H1 (cell line): ENCODE data around the gene TMIGD1. TPM values are rescaled to one million over a fixed set of nuclear protein-coding genes. Genes with fewer than 3 reads are reported as not detected.

Experiments used
- CTCF ChIA-PET: fragments of 300-600 bp; sonication (Branson Sonifier 250); formaldehyde crosslinking; loops from one replicate; lab custom pipeline; 2021; ENCODE audit not compliant: partially characterized antibody; lab: Charles Lee
- POLR2A ChIA-PET: fragments of 300-600 bp; sonication (Branson Sonifier 250); formaldehyde crosslinking; loops from one replicate; lab custom pipeline; 2021; ENCODE audit warnings: inconsistent platforms; ENCODE audit not compliant: partially characterized antibody; lab: Charles Lee
- DNase-seq, 2 experiments: peaks; one replicate each; pipeline versions ENCODE4 v3.0.0 to v3.0.0-alpha.2; 2010 to 2022; ENCODE audit warnings: low spot score in 2 of 2, low read depth in 1 of 2, mixed read lengths in 1 of 2
- FAIRE-seq: peaks from 2 replicates; lab custom pipeline; 2011; peaks lifted over from hg19 to GRCh38; lab: Jason Lieb, UNC
- H2AFZ ChIP-seq: 2 replicates; pipeline ENCODE4 v1.8.1; 2012; ENCODE audit warnings: low read length, inconsistent platforms
- H2AK5ac ChIP-seq: 2 replicates; pipeline ENCODE4 v1.6.1; 2013; ENCODE audit warnings: low read depth, low read length
- H2BK120ac ChIP-seq: replicated peaks from 2 replicates; pipeline ENCODE3; 2013; ENCODE audit warnings: low read depth, low read length, inconsistent platforms
- H2BK12ac ChIP-seq: 2 replicates; pipeline ENCODE4 v1.6.1; 2013; ENCODE audit warnings: low read depth, low read length
- H2BK15ac ChIP-seq: 2 replicates; pipeline ENCODE4 v1.6.1; 2013; ENCODE audit warnings: low read length
- H2BK20ac ChIP-seq: 2 replicates; pipeline ENCODE4 v1.6.1; 2013; ENCODE audit warnings: low read length
- H2BK5ac ChIP-seq: 2 replicates; pipeline ENCODE4 v1.6.1; 2013; ENCODE audit warnings: low read depth, low read length
- H3K14ac ChIP-seq: 2 replicates; pipeline ENCODE4 v1.6.1; 2013; ENCODE audit warnings: inconsistent platforms; ENCODE audit not compliant: insufficient read length
- H3K18ac ChIP-seq: 2 replicates; pipeline ENCODE4 v1.6.1; 2013; ENCODE audit warnings: low read length; ENCODE audit errors: extremely low read depth
- H3K23ac ChIP-seq: 2 replicates; pipeline ENCODE4 v1.6.1; 2013; ENCODE audit warnings: inconsistent platforms; ENCODE audit not compliant: insufficient read length
- H3K23me2 ChIP-seq: 2 replicates; pipeline ENCODE4 v1.6.1; 2013; ENCODE audit warnings: low read depth, low read length
- H3K27ac ChIP-seq: 2 replicates; pipeline ENCODE4 v1.6.1; 2011; ENCODE audit warnings: low read depth, low read length, inconsistent platforms
- H3K27me3 ChIP-seq, 4 experiments: replicated peaks in 1 of 4; 1 replicate in 1 of 4; 2 replicates in 3 of 4; pipeline versions ENCODE4 v1.6.1 to v1.8.1; 2011 to 2013; ENCODE audit warnings: low read length in 3 of 4, mild to moderate bottlenecking in 3 of 4, inconsistent platforms in 2 of 4, mixed read lengths in 2 of 4, moderate library complexity in 1 of 4; ENCODE audit not compliant: control insufficient read depth in 3 of 4, insufficient read depth in 3 of 4; ENCODE audit errors: extremely low read depth in 1 of 4
- H3K36me3 ChIP-seq, 4 experiments: 2 replicates each; pipeline versions ENCODE4 v1.6.1 to v1.8.1; 2011 to 2013; ENCODE audit warnings: mild to moderate bottlenecking in 4 of 4, low read length in 3 of 4, moderate library complexity in 2 of 4, control low read depth in 1 of 4, inconsistent platforms in 1 of 4; ENCODE audit not compliant: insufficient read depth in 4 of 4, control insufficient read depth in 2 of 4
- H3K4ac ChIP-seq: replicated peaks from 2 replicates; pipeline ENCODE3; 2013; ENCODE audit warnings: low read length, low read depth, mixed read lengths, inconsistent platforms; ENCODE audit not compliant: insufficient read length
- H3K4me1 ChIP-seq, 4 experiments: replicated peaks in 1 of 4; 1 replicate in 1 of 4; 2 replicates in 3 of 4; pipeline versions ENCODE4 v1.6.1 to v1.8.1; 2011 to 2013; ENCODE audit warnings: low read length in 3 of 4, inconsistent platforms in 2 of 4, mixed read lengths in 1 of 4; ENCODE audit not compliant: insufficient read depth in 4 of 4, control insufficient read depth in 3 of 4
- H3K4me2 ChIP-seq, 2 experiments: 2 replicates each; pipeline versions ENCODE4 v1.6.1 to v1.8.1; 2011 to 2013; ENCODE audit warnings: low read depth in 2 of 2, low read length in 2 of 2, control low read depth in 1 of 2, inconsistent platforms in 1 of 2, mild to moderate bottlenecking in 1 of 2; ENCODE audit not compliant: insufficient read depth in 1 of 2
- H3K4me3 ChIP-seq, 4 experiments: fragments of 200-600, 300-600 bp in 1 of 4; sonication (generic), shearing (Covaris generic), sonication (Bioruptor Twin) in 1 of 4; 2 replicates each; pipeline versions ENCODE4 v1.5.1 to v1.8.1; 2011 to 2016; ENCODE audit warnings: low read length in 4 of 4, low read depth in 3 of 4, control low read depth in 2 of 4, inconsistent platforms in 2 of 4, mild to moderate bottlenecking in 2 of 4, mixed read lengths in 1 of 4, moderate library complexity in 1 of 4; ENCODE audit not compliant: insufficient read depth in 2 of 4; ENCODE audit errors: extremely low read depth in 1 of 4
- H3K56ac ChIP-seq: replicated peaks from 2 replicates; pipeline ENCODE3; 2013; ENCODE audit warnings: low read depth, mild to moderate bottlenecking, mixed read lengths, low read length, inconsistent platforms; ENCODE audit not compliant: insufficient read length
- H3K79me1 ChIP-seq: 2 replicates; pipeline ENCODE4 v1.6.1; 2013; ENCODE audit warnings: low read depth, low read length, control low read depth
- H3K79me2 ChIP-seq, 2 experiments: 2 replicates each; pipeline versions ENCODE4 v1.6.1 to v1.8.1; 2012 to 2013; ENCODE audit warnings: low read length in 2 of 2, mild to moderate bottlenecking in 2 of 2, inconsistent platforms in 1 of 2; ENCODE audit not compliant: insufficient read depth in 2 of 2, control insufficient read depth in 1 of 2
- H3K9ac ChIP-seq, 4 experiments: replicated peaks in 1 of 4; 1 replicate in 1 of 4; 2 replicates in 3 of 4; pipeline versions ENCODE4 v1.6.1 to v1.8.1; 2011 to 2013; ENCODE audit warnings: low read depth in 3 of 4, low read length in 3 of 4, control low read depth in 2 of 4, mild to moderate bottlenecking in 2 of 4, moderate library complexity in 2 of 4, inconsistent platforms in 1 of 4; ENCODE audit errors: extremely low read depth in 1 of 4
- H3K9me3 ChIP-seq, 2 experiments: 2 replicates each; pipeline versions ENCODE4 v1.6.1 to v1.8.1; 2012 to 2013; ENCODE audit warnings: mild to moderate bottlenecking in 2 of 2, moderate library complexity in 2 of 2, control low read depth in 1 of 2, inconsistent platforms in 1 of 2, low read depth in 1 of 2, low read length in 1 of 2, mixed read lengths in 1 of 2; ENCODE audit not compliant: insufficient read depth in 2 of 2
- H4K20me1 ChIP-seq, 2 experiments: replicated peaks in 1 of 2; 2 replicates each; pipeline versions ENCODE3 to v1.8.1; 2011 to 2013; ENCODE audit warnings: inconsistent platforms in 2 of 2, low read length in 2 of 2, mild to moderate bottlenecking in 1 of 2; ENCODE audit not compliant: insufficient read depth in 2 of 2, control insufficient read depth in 1 of 2
- H4K5ac ChIP-seq: 2 replicates; pipeline ENCODE4 v1.6.1; 2013; ENCODE audit warnings: low read length, low read depth, mixed read lengths, inconsistent platforms; ENCODE audit not compliant: insufficient read length
- H4K8ac ChIP-seq: 2 replicates; pipeline ENCODE4 v1.8.0; 2013; ENCODE audit warnings: mild to moderate bottlenecking, moderate library complexity, low read length, inconsistent platforms; ENCODE audit not compliant: insufficient read depth; ENCODE audit errors: extremely low read depth
- H4K91ac ChIP-seq: replicated peaks from 2 replicates; pipeline ENCODE3; 2013; ENCODE audit warnings: low read length, mixed read lengths, inconsistent platforms; ENCODE audit not compliant: insufficient read length
- ASH2L ChIP-seq: fragments of 200-600, 300-600 bp; sonication (generic); IDR thresholded peaks from one replicate; pipeline ENCODE4 v1.7.1; 2017; ENCODE audit warnings: low read length
- ATF2 ChIP-seq: IDR thresholded peaks from 2 replicates; pipeline ENCODE4 v1.6.1; 2012; ENCODE audit warnings: low read length, inconsistent platforms
- E2F6 ChIP-seq: IDR thresholded peaks from 2 replicates; pipeline ENCODE4 v1.6.1; 2012; ENCODE audit warnings: inconsistent platforms
- EP300 ChIP-seq, 2 experiments: IDR thresholded peaks; 1 replicate in 1 of 2; 2 replicates in 1 of 2; pipeline ENCODE4 v1.6.1; 2011 to 2012; ENCODE audit warnings: low read depth in 2 of 2, low read length in 2 of 2, mild to moderate bottlenecking in 2 of 2, borderline replicate concordance in 1 of 2, inconsistent platforms in 1 of 2, moderate library complexity in 1 of 2
- GTF2F1 ChIP-seq: IDR thresholded peaks from 2 replicates; pipeline ENCODE4 v1.6.1; 2012; ENCODE audit warnings: low read depth, low read length, improper control_type of control experiment, borderline replicate concordance
- KDM5A ChIP-seq: fragments of 200-600 bp; IDR thresholded peaks from 2 replicates; pipeline ENCODE4 v1.7.1; 2012; ENCODE audit warnings: mild to moderate bottlenecking, low read length, inconsistent platforms, mixed read lengths
- MAFK ChIP-seq: IDR thresholded peaks from 2 replicates; pipeline ENCODE4 v1.6.1; 2012; ENCODE audit warnings: low read depth, mild to moderate bottlenecking, improper control_type of control experiment, low read length
- NRF1 ChIP-seq: IDR thresholded peaks from 2 replicates; pipeline ENCODE4 v1.6.1; 2011; ENCODE audit warnings: mild to moderate bottlenecking, low read depth, low read length, improper control_type of control experiment
- POU5F1 ChIP-seq: IDR thresholded peaks from 2 replicates; pipeline ENCODE4 v1.6.1; 2011; ENCODE audit warnings: low read depth, mild to moderate bottlenecking, low read length, moderate library complexity
- RBBP5 ChIP-seq: IDR thresholded peaks from 2 replicates; pipeline ENCODE4 v1.7.1; 2012; ENCODE audit warnings: low read depth, mild to moderate bottlenecking, inconsistent platforms, low read length, moderate library complexity, borderline replicate concordance
- SIN3A ChIP-seq, 2 experiments: IDR thresholded peaks in 1 of 2; conservative IDR thresholded peaks in 1 of 2; 2 replicates each; pipeline ENCODE4 v1.6.1; 2011 to 2012; ENCODE audit warnings: low read length in 2 of 2, improper control_type of control experiment in 1 of 2, low read depth in 1 of 2, mild to moderate bottlenecking in 1 of 2
- WGBS, 2 experiments: shearing (Covaris generic) in 1 of 2; methylation state at CpG; one replicate each; pipeline versions ENCODE4 v1.1.6 to v1.1.7; 2013 to 2015; ENCODE audit warnings: low lambda C conversion rate in 2 of 2, mixed read lengths in 2 of 2, inconsistent platforms in 1 of 2, low coverage in 1 of 2, missing lambda C conversion rate in 1 of 2; ENCODE audit not compliant: insufficient replicate concordance in 2 of 2, insufficient coverage in 1 of 2, insufficient read length in 1 of 2; ENCODE audit errors: extremely low coverage in 1 of 2, missing lambda C conversion rate in 1 of 2; 5-methylcytosine and 5-hydroxymethylcytosine counted together
- polyA plus RNA-seq, 7 experiments: library from polyadenylated mRNA; depleted of rRNA in 3 of 7; stranded (reverse) in 5 of 7; unstranded in 2 of 7; fragments of >200 nt in 5 of 7; fragments of 200-250 nt in 2 of 7; gene quantifications; 1 replicate in 5 of 7; 2 replicates in 1 of 7; 4 replicates in 1 of 7; pipeline versions ENCODE4 v1.2.1 to v1.2.3, GENCODE V29; 2011 to 2013; ENCODE audit warnings: missing spikeins in 2 of 7, mixed read lengths in 2 of 7
- total RNA-seq: library from RNA; stranded (reverse); fragmentation: NEBNext Ultra II Directional; extraction: Animal tissue kit (Norgen Biotek cat#: 25700); gene quantifications from 2 replicates; pipeline ENCODE4 v1.2.1, GENCODE V29; 2021

TMIGD1 gene
- total and polyA plus RNA-seq, 2 of the 8 experiments (the other 6 are each of a cell fraction or from before 2014, with no cell fraction given), result not detected

- ChIA-PET CTCF (interaction anchor here (1.0 kb wide), 1 partner anchor 172 kb away, joined by 3 read pairs; no protein-coding TSS in a partner anchor), POLR2A (no interaction called here)
- Histone ChIP-seq H3K9me3 (no peaks in the 10 kb centered on the region), H3K27me3 (peaks cover 0 to 2% (median 0%) of the 10 kb centered on the region in 4 experiments; a peak in 2 of 7 replicates), H3K79me2 (no peaks in the 10 kb centered on the region), H3K56ac (no peak overlapping the region), H3K9ac (no peak overlapping the region), H3K4me2 (no peak overlapping the region), H3K4me3 (no peak overlapping the region), H2BK120ac (no peak overlapping the region), H3K4ac (no peak overlapping the region), H2AK5ac (no peak overlapping the region), H2AFZ (0 out of 2 replicates have a peak overlapping the region, but pooled peaks have one; percentile 3), H4K20me1 (no peaks in the 10 kb centered on the region), H3K18ac (no peak overlapping the region), H3K4me1 (peaks cover 0 to under 1% (median 0%) of the 10 kb centered on the region in 4 experiments; a peak in 1 of 7 replicates), H4K5ac (no peak overlapping the region), H3K23me2 (no peaks in the 10 kb centered on the region), H3K27ac (no peak overlapping the region), H3K36me3 (no peaks in the 10 kb centered on the region), H3K79me1 (no peaks in the 10 kb centered on the region), H4K91ac (no peak overlapping the region), H4K8ac (no peak overlapping the region), H2BK12ac (no peak overlapping the region), H2BK20ac (no peak overlapping the region), H3K23ac (no peak overlapping the region), H3K14ac (no peak overlapping the region), H2BK15ac (no peak overlapping the region), H2BK5ac (no peak overlapping the region)
- no peak for DNase-seq
- WGBS, 2 experiments, result 93% methylated on average over 4 of the region's 4 CpGs; no CpG with 5 or more reads in 1 of the 2 experiments
- FAIRE-seq, result no peak
- no peak for TF ChIP-seq NRF1
- TF ChIP-seq POU5F1, result no peak
- no peak for TF ChIP-seq SIN3A (conservative IDR thresholded peaks at IDR 0.05 in 1 of 2, IDR thresholded peaks at IDR 0.05 in 1 of 2; ENCODE audit: low read depth in 1 of 2, low read length in 2 of 2)
- no peak for TF ChIP-seq GTF2F1
- TF ChIP-seq ASH2L, result no peak
- TF ChIP-seq E2F6, result no peak
- no peak for TF ChIP-seq EP300 (IDR thresholded peaks at IDR 0.05; ENCODE audit: borderline replicate concordance in 1 of 2, low read depth in 2 of 2, low read length in 2 of 2)
- no peak for TF ChIP-seq ATF2
- TF ChIP-seq KDM5A, result no peak
- no peak for TF ChIP-seq RBBP5
- TF ChIP-seq MAFK, result no peak
Measured at GRCh38 chr17:30297715-30298114, 36.1 kb downstream of the TMIGD1 start.
